GM19351 (cell line): ENCODE data around the gene SPSB3.

ENCODE experiments used
- ATAC-seq: cut with Tn5 transposase; IDR thresholded peaks from one replicate; pipeline ENCODE4 v1.9.1; 2021; ENCODE audit warnings: mild to moderate bottlenecking, moderate library complexity; ENCODE audit not compliant: unreplicated experiment

The SPSB3 gene

DNA sequence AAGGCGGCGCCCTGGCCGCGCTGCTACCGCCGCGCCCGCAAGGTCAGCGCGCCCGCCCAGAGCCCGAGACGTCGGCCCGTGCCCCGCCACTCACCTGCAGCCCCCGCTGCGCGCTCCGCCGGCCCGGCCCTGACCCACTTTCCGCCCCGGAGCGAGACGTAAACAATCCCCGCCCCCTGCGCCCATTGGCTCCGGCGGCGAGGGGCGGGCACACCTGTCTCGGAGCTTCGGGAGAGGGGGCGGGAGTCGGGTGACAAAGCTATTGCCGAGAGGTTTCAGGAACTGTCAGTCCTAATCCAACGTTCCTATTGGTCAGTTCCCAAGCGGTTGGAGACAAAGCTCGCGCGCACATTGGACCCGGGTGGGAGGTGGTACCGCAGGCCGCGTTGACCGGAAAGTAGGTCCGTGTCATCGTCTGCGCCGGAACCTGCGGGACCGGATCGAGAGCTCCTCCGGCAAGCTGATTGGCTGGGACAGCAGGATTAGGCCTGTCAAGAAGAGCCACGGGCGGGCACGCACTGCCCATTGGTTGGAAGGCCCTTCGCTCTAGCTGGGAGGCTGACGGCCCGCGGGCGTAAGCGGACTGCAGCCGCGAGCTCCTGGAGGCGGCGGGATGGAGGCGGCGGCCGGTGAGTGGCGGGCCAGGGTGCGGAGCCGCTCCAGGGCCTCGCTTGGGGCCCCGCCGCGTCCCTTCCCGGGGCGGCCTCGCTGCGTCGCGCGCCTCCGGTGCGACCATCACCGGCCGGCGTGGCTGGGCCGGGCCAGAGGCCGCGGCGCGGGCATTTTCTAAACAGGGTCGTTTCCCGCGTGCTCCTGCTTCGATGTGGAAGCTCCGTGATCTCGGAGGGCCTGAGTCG is at the start of gene SPSB3, which contains the start of gene NUBP2:
Gene SPSB3 (minus strand): TSS at position 164 of the 857 bp plus-strand sequence. CDS start 1,088 bp downstream, outside the sequence.
Gene NUBP2 (plus strand): TSS at position 553 of the 857 bp plus-strand sequence. CDS start 61 bp downstream, at position 614.
- ATAC-seq = peak; percentile 85

DNA sequence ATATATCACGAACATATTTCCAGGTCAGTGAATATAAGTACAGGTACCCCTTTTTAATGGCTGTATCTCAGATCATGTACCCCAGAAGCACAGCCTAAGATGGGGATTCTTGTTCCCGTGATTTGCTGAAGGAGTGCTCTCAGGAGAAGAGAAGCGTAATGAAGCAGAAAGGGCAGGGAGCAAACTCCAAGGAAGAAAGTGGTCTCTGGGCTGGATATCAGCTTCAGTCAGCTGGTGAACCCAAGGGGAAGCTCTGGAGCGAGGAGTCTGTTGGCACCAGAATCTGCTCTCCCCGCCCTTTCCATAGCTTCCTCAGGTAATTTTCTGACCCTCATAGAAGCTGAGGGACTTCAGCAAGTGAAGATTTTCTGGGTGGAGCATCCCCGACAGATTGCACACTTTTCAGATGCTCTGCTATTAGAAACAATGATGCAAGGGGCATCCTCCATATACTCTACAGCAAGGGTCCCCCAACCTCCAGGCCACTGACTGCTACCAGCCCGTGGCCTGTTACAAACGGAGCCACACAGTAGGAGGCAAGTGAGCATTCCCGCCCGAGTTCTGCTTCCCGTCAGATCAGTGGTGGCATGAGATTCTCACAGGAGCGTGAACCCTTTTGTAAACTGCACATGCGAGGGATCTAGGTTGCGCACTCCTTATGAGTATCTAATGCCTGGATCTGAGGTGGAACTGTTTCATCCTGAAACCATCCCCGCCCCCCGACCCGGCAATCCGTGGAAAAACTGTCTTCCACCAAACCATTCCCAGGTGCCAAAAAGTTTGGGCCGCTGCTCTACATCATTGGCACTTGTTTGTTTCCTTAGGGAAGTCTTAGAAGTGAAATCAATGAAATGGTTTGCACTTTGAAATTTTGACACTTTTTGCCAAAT is 49.1 kb upstream of the SPSB3 start:
- ATAC-seq = no peak

DNA sequence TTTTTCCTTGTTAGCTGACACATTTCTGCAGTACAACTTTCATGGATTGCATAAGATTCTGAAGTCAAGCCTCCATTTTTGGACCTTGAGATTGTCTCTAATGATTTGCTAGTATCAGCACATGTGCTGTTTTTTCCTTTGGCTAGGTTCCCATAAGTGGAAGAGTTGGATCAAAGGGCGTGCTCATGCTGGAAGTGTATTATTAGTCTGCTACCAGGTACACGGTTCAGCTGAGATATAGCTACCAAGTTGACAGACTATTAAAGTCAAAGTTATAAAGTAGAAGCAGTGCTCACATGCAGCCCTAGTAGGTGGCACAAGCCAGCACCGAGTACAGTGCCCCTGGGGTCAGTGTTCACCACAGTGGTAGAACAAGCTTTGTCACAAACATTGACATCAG is 47.8 kb upstream of the SPSB3 start:
- ATAC-seq = no peak

GRCh38 chr16:1828645-1829410 is 46.5 kb upstream of the SPSB3 start:
- no peak for ATAC-seq

DNA sequence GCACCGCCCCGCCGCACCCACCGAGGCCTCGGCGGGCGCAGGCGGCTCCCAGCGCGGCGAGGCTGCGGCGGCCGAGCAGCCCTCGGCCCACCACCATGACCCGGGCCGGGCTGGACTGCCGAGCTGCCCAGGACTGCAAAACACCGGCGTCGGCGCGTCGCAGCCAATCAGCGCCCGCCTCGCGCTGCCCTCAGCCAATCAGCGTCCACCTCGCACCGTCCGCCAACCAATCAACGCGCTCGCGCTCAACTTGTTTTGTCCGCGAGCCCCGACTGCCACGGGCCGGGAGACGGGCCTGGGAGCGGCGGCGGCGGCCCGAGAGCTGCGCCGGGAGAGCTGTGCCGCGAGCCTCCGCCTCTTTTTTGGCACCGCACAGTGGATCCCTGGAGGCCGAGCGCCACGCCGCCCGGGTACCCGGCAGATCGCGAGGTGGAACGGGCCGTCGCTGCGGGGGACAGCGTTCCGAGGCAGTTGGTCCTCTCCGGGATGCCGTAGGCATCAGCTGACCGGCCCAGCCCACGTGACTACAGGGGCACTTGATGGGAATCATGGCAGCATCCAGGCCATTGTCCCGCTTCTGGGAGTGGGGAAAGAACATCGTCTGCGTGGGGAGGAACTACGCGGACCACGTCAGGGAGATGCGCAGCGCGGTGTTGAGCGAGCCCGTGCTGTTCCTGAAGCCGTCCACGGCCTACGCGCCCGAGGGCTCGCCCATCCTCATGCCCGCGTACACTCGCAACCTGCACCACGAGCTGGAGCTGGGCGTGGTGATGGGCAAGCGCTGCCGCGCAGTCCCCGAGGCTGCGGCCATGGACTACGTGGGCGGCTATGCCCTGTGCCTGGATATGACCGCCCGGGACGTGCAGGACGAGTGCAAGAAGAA is 44.6 kb upstream of the SPSB3 start, which contains the start of the genes FAHD1 and HAGH:
Gene FAHD1 (plus strand): TSS at position 516 of the 883 bp plus-strand sequence. CDS start 33 bp downstream, at position 549.
Gene HAGH (minus strand): TSS at position 135 of the 883 bp plus-strand sequence. CDS start 38 bp downstream, at position 97.
- peak; percentile 77 for ATAC-seq

GRCh38 chr16:1825864-1826690 is 43.7 kb upstream of the SPSB3 start:
- ATAC-seq = peak; percentile 56

- no peak for ATAC-seq
These were observed 43.1 kb upstream of the SPSB3 start for GRCh38 chr16:1825381-1825863.

DNA sequence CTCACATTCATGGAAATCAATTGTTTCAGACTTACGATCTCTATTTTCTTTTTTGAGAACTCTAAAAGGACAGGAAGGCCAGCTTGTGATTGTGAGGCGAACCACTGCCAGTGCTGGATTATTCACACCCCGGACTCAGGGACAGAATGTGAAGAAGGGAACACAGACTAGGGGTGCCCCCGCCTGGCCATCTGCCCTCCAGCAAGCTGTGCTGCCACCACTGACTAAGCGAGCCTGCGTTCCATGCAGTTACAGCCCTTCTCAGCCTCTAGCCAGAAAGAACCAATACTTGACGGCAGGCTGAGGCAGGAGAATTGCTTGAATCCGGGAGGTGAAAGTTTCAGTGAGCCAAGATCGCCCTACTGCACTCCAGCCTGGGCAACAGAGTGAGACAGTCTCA is 41.5 kb upstream of the SPSB3 start:
- no peak for ATAC-seq

DNA sequence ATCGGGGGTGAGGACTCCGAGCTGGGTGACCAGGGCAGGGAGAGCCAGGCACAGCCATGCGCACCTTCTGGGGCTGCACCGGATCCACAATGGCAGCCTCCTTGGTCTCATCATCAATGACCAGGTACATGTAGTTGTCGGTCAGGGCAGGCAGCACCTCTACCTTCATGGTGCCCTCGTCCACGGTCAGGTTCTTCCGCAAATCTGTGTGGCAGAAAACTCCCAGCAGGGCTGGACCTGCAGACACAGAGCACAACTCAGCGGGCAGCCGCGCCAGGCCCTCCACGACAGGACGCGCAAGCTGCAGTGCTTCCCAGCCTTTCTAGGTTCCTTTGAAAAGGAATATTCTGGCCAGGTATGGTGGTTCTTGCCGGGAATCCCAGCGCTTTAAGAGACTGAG is 40.4 kb upstream of the SPSB3 start:
- no peak for ATAC-seq

- ATAC-seq = no peak
These were observed 39.7 kb upstream of the SPSB3 start for GRCh38 chr16:1821861-1822611.

DNA sequence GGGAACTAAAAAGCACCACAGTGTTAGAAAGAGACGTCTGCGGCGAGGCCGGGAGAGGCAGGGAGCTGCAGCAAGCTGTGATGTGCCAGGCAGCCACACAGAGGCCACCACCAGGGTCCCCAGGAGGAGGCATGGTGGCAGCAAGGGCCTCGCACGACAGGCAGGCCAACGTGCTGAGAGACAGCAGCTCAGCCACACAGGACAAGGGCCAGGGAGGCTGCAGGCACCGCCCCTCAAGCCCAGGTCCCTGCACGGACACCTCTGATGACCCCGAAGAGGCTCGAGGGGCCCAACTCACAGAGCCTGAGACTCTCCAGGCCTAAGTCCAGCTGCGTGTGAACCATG is 38.5 kb upstream of the SPSB3 start:
- no peak for ATAC-seq

DNA sequence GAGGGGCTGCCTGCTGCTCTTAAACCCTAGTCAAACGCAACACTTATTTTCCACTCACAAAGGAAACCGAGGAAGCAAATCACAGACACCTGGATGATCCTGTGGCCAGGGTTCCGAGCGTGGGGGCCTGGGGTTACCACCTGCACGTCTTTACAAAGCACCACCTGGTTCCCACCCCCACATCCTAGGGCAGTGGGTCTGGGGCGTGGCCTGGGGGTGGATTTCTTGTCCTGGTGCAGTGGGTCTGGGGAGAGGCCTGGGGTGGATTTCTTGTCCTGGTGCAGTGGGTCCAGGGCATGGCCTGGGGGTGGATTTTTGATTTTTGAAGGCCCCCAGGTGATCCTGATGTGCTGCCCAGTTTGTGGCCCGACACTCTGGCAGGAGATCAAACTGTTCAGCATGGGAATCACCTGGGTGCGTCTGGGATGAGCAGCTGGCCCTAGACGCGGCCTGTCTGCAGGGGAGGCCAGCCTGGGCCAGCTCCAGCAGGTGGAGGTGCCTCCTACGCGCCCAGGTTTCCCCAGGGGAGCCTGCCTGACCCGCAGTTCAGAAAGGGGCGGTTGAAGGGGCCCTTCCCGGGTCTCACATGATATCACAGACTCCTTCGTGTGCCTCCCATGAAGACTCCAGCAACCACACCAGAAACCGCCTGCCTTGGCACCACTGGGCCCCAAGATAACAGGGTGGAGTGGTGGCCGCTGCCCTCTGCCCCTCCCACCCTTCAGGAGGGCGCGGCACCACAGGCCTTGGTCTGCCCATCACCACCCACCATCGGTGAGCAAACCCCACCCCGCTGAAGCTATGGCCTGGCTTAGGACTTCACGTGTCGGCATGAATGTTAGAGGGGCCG is 38.0 kb upstream of the SPSB3 start:
- ATAC-seq = no peak

GRCh38 chr16:1819611-1820010 is 37.2 kb upstream of the SPSB3 start:
- no peak for ATAC-seq

DNA sequence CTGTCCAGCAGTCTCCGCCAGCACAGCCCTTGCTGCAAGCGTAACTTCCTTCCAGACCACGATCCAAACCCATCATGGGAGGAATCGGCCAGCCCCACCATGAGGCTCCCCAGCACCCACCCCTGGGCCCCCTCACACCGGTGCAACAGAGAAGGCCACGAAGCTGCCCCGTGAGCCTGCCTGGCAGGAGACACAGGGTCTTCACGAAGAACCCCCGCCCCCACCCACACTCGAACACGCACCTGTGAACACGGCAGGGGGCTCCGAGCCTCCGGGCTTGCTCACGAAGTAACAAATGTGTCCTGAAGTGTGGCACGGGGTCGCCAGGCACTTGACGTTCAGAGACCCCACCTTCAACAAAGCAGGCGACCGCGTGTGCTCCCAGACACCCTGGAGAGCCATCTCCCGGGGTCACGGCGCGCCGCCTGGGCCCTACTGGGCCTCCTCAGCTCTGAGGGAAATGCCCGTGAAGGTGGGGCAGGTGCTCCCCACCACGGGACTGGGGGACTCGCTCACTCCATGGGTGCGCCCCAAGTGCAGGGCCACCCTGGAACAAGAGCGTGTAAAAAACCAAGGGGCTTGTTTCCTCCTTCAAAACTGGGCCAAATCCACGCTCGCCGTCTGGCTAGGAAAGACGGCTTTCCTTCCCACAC is 36.6 kb upstream of the SPSB3 start:
- no peak for ATAC-seq

DNA sequence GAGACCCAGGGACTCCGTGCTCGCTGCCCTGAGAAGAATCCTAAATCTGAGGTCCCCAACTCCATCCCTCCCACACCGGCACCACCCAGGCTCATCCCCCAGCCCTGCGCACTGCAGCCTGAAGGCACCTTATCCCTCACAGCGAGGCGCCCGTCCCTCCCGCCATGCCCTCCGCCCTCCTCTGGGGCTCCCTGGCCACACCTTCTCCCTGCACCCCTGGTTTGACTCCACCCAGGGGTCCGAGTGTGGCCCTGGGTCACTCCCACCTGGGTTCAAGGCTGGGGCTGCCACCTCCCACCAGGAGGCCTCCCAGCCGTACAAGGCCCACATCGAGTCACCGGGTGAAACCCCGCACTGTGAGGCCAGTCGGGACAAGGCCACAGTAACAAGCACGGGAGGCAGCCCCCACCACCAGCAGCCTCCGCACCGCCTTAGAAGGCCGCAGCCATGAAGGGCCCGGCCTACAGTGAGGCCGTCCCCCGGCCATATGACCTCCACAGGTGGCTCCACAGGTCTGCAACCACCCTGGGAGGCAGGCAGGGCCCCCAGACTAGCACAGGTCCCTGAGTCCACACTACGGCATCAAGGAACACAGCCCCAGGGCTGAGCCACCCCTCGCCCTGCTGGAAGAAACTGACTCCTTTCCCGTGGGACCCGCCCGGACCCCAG is 36.0 kb upstream of the SPSB3 start:
- no peak for ATAC-seq

- no peak for ATAC-seq
These were observed 35.3 kb upstream of the SPSB3 start for GRCh38 chr16:1817716-1818115.
